Inflammatory macrophage (primary cell): ENCODE measurements around the gene SLC9A9.

Source experiments
- DNase-seq, 2 donors: peaks; one replicate each; pipeline ENCODE4 v3.0.0-alpha.2; 2020 to 2022

The SLC9A9 gene

DNA sequence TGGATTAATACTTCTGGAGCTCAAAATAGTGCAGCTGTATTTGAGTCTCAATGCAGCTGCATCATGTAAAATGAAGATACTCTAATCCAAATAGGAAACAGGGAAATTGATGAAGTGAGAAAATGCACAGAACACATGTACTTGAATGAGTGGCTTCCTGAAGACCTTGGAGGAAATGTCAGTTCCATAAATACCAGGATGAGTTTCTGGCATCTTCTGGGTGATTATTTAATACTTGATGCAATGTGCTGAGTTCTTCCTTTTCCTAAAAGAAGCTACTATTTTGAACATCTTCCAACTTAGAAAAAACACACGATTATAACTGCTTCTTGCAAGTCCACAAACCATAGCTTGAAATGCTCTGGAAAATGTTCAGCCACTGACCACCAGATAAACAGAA lies 162.8 kb downstream of the SLC9A9 start:
- DNase-seq = no peak

DNA sequence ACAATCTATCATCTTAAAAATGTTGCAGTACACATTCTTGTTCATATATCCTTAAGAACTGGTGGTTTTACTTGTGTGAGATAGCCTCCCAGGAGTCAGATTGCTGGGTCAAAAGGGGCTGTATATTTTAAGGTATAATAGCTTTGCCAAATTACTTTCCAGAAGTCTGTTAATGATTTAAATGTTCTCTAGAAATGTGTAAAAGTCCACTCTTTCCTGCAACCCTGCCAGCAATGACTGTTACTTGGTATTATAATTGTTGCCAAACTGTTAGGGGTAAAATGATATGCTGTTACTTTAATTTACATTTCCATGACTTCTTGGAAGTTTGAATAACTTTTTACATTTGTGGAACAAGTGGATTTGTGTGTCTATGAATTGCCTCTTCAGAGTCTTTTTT lies 170.8 kb downstream of the SLC9A9 start:
- no peak for DNase-seq

DNA sequence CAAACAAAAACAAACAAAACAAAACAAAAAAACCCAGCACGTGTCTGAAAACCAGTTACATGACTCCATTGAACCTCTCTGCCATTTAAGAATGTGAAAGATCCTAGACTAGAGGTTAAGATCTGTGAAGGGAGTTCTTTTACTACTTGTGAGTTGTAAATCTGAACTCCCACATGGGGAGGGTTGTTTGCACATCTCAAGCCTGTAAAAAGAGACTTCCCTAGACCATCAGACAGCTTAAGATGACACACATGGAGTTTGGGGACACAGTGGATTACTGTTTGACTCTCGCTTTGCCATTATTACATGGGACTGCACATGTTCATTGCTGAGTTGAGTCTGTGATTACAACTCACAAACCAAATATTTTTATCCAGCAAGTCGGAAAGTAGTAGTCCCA lies 171.5 kb downstream of the SLC9A9 start:
- no peak for DNase-seq

- no peak for DNase-seq
These were observed 172.2 kb downstream of the SLC9A9 start for GRCh38 chr3:143676021-143676420.

GRCh38 chr3:143674100-143674968 lies 173.9 kb downstream of the SLC9A9 start:
- DNase-seq = peak; percentile 81 to 89

- DNase-seq = no peak
These were observed 175.7 kb downstream of the SLC9A9 start for GRCh38 chr3:143672396-143673165.

DNA sequence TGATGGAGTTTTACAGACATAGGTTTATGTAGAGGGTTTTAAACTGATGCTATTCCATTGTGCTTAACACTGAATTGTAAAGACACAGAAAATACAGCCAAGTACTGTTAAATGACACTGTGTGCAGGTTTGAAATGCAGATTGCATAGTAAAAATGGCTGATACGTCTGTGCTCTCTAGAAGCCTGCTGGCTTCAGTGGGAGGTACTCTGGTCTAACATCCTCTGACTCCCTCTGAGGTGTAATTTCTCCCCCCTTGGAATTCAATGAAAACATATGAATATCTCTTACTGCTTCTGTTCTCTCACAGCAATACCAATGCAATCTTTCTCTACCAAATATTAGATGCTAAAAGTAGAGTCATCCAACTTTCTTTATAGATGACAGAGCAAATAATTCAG lies 176.6 kb downstream of the SLC9A9 start:
- DNase-seq = no peak

- no peak for DNase-seq
These were observed 179.1 kb downstream of the SLC9A9 start for GRCh38 chr3:143668924-143669790.

DNA sequence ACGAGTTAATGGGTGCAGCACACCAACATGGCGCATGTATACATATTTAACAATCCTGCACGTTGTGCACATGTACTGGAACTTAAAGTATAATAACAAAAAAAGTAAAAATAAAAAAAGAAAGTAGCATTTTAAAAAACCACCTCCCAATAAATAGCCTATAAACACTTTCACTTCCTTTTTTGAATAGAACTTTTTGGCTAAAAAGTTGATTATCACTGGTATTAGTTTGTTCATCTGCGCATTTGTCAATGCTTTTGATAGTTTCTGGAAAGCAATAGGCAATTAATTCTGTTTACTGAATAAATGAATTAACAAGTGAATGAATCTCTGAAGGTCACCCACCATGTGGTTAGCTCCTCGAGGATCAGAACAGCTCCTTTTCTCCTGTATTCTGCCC lies 179.9 kb downstream of the SLC9A9 start:
- no peak for DNase-seq

- DNase-seq = no peak
These were observed 186.6 kb downstream of the SLC9A9 start for GRCh38 chr3:143661677-143662076.

DNA sequence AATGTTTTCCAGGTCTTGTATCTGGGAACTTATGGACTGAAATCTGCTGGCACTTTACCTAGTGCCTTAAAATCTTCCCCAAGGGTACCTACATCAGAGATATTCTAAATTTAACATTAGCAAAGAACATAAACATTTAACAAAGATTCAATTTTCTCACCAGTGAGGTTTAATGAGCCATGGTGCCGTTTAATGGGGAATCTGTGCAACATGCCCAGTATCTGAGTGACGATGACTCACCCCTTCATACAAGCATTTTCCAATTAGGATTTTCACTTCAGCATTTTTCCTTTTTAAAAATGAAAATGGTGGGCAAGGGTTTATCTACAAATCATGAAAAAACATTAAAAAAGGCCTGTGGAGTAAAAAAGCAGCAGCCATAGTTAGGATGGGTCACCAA lies 189.4 kb downstream of the SLC9A9 start:
- no peak for DNase-seq

DNA sequence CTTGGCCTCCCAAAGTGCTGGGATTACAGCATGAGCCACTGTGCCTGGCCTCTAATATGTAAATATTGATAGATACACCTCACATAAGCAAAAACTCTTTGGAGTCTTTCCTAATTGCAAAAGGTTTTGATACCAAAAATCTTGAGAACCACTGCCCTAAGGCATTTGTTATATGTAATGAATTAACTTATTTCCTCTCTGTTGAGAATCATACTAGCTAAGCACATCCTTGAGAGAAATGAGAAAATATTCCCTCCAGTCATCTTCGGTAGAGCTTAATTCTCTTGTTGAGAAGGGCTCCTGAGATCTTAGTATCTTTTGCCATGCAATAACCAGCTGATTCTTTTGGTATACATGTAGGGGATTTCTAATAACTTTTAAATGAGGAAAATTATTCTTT lies 190.2 kb downstream of the SLC9A9 start:
- no peak for DNase-seq

- no peak for DNase-seq
These were observed 190.9 kb downstream of the SLC9A9 start for GRCh38 chr3:143657391-143657790.

DNA sequence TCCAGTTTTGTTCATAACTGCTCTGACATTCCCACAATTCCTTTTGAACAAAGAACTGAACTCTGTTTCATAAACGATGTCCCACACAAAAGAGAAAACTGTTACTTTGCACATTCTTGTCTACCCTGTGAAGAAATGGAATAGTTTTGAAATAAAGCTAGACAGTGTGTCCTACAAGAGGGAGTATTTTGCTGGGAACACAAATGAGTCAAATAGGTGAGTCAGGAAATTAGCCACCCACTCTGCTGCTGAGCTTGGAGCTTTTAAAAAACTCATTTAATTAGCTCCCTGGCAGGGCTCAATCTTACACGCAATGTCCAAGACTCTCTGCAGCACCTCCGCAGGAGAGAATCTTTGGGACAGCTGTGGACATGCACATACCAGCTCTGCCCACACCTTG lies 193.4 kb downstream of the SLC9A9 start:
- no peak for DNase-seq

DNA sequence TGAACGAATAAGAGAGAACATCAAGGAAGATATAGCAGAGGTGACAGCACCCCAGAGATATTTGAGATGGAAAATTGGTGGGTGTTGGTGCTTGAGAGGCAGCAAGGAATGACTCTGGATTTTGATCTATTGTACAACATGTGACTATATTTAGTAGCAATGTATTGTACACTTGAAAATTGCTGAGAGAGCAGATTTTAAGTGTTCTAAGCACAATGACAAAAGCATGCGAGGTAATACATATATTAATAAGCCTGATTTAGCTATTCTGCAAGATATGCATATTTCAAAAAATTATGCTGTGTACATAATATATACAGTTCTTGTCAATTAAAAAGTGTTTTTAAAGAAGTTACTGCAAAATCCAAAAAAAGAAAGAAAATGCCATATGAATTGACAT lies 194.3 kb downstream of the SLC9A9 start:
- DNase-seq = no peak

- DNase-seq = peak in 1 of 2 donors; percentile 42
These were observed 194.8 kb downstream of the SLC9A9 start for GRCh38 chr3:143653493-143653892.

DNA sequence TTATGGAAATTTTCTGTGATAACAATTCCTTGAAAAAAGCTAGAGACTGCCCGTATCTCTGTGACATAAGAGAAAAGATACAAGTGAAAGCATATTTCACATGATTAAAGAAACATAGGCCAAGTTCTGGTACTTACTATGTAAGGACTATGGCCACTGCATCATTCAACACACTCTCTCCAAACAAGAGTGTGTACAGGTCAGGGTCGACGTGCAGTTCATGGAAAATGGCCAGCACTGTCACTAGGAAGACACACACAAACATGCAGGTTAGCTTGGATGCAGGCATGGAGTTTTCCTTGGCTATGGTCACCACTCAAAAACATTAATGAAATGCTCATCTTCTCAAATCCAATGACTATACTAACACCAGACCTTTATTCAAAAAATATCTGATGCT lies 196.2 kb downstream of the SLC9A9 start:
- DNase-seq = no peak

GRCh38 chr3:143650827-143651226 lies 197.4 kb downstream of the SLC9A9 start:
- peak in 1 of 2 donors; percentile 19 for DNase-seq

DNA sequence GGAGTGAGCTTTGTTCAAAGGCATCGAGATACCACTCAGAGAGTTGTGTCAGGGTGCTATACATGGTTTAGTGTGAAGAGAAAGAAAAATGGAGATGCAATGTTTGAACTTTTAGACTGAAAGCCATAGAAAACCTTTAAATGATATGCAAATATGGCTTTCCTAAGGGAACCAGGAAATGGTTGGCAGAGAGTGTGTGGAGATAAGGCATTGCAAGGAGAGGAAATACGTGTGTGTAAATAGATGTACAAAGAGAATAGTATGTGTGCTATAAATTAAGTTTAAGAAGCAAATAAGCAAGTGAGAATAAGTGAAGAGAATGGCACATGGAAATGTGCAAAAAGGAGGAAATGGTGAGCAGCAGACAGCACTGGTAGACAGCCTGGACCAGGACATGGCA lies 198.1 kb downstream of the SLC9A9 start:
- DNase-seq = no peak

- DNase-seq = no peak
These were observed 199.6 kb downstream of the SLC9A9 start for GRCh38 chr3:143648708-143649107.

GRCh38 chr3:143648218-143648617 lies 200.1 kb downstream of the SLC9A9 start:
- DNase-seq = no peak

- peak; percentile 66 to 77 for DNase-seq
These were observed 203.7 kb downstream of the SLC9A9 start for GRCh38 chr3:143644370-143645089.
